NCI-H2081 treated with DMSO at 0.1 percent for 48 hours (cell line): ENCODE measurements around the gene CNGA1.
A peak's percentile ranks its signal among the peaks of the same experiment; 100 is the strongest.
"Not testable (repeated sequence)": the region's sequence is repeated elsewhere in the genome, so short reads cannot be mapped to it uniquely, and the experiment has no call there.

Experiments
- DNase-seq: peaks from one replicate; lab custom pipeline; 2025; lab: John Stamatoyannopoulos, UW

The CNGA1 gene

DNA sequence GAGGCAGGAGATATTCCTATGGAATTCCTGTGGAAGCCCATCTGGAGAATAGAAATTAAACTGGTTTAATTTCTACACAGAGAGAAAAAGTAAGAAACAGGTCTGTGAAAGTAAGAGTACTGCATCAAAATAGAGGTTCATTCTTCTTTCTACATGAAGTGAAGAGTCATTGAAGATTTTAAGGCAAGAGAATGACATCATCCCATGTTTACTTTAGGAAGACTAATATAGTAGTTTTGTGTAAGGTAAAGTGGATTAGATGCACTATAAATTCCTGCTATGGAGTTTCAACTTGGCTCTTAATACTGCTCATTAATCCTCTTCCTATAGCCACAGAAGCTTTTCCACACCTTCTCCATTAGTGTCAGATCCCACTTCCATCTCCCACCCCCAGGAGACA lies 47.6 kb downstream of the CNGA1 start:
- DNase-seq: no peak

DNA sequence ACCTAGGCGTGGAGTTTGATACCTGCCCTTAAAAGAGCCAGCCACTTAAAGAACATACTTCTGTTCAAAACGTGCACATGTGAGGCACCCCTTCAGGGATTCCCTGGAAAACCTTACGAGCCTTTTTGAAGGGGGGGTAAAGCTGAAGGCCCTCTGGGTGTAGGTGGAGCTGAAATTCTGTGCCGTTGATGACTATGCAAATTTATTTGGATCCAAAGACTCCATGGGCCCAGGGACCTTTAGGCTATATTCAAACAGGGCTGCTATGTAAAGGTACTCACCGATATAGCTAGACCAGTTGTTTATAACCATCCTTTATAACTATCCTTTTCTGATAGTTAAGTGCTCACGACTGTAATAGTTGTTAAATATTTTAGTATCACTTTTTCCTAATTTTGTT lies 61.8 kb downstream of the CNGA1 start:
- DNase-seq: no peak

GRCh38 chr4:47954245-47954644 lies 62.2 kb downstream of the CNGA1 start:
- DNase-seq: no peak

GRCh38 chr4:47945930-47946726 lies 70.4 kb downstream of the CNGA1 start:
- DNase-seq: no peak

DNA sequence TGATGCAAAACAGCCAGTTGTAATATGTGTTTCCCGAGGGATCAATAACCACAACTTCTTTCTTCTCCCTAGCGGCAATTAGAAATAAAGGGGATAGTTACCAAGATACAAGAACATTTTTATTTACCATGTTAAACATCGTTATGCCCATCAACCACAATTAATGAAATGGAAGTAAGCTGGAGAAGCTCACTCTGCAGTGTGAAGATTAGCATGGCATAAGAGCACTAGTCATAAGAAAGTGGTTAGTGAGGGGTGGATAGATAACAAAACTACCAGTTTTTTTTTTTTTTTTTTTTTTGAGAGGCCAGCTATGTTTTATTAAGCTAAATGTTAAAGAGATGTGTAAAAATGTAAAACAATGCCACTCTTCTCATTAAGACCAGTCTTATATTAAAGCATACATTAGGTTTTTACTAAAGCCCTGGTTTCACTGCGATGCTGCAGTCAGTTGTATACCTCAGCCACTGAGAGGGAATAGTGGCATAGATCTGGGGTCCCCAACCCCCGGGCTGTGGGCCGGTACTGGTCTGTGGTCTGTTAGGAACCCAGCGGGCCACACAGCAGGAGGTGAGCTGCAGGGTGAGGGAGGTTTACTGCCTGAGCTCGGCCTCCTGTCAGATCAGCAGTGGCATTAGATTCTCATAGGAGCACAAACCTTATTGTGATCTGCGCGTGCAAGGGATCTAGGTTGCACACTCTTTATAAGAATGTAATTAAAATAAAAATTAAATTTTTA lies 74.2 kb downstream of the CNGA1 start:
- DNase-seq: no peak

DNA sequence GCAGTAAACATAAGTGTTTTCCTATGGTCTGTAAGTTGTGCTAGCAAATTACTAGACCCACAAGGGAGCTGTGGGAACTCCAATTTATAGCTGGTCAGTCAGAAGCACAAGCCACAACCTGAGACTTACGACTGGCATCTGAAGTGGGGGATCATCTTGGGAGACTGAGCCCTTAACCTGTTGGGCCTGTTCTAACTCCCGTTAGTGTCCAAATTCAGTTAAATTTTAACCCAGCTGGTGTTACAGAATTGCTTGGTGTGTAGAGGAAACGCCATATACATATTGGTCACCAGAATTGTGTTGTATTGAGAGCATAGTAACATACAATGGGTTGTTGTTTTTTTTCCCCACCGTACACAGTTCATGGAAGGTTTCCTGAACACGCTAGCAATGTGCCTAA lies 77.0 kb downstream of the CNGA1 start:
- DNase-seq: no peak

DNA sequence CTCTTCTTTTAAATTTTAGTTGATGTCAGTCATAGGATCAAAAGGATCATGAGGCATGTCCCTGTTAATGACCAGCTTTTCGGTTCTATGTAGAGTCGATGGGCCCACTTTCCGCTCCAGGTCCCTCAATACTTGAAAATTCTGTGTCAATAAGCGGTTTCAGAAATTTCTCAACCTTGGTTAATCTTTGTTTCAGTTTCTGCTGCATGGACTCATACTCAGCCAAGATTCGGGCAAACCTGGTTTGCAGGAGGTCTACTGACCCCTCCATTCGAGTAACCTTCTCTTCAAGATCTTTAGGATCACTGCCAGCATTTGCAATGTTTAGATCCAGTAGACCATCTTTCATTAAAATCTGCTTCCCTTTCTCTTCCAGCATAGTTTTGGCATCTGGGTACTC lies 80.1 kb downstream of the CNGA1 start:
- no peak for DNase-seq

DNA sequence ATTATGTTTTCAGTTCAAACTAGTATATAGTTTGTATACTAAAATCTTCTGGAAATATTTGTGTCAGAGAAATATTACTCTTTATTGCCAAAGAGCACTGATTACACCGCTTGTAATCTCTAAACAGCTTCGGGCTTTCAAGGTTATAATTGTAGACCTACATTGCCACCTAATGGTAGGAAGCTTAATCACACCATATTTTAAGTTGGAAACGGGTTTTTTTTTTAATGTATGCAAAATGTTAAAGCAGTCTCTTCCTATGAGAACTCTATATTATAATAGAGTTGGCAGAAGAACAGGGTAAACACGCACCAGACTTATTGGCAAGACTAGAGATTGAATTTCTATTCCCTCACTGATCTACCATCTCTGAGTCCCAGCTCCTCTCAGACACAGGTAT lies 82.6 kb downstream of the CNGA1 start:
- peak; percentile 6 for DNase-seq

- no peak for DNase-seq
These were observed 85.3 kb downstream of the CNGA1 start for GRCh38 chr4:47930971-47931804.

DNA sequence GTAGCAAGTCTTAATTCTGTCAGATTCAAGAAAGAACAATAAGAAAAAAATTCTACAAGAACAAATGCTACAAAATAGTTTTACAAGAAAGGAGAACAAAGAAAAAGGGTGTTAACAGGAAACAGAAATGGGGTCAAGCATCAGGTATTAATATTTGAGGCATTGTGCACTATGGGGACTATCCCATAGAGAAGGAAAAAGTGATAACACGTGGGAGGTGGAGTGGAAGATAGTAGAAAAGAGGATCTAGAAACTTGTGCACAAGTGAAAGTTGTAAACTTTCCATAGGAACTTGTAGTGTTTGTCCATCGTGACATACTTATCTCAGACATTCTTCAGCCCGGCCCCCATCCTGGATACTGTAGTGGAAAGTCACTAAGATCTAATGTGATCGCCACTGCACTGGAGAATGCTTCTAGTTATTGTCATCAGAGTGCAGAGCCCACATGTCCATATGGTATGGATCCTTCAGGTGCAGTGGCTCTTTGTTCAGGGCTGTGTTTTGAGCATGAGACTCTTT lies 86.7 kb downstream of the CNGA1 start:
- DNase-seq: no peak

DNA sequence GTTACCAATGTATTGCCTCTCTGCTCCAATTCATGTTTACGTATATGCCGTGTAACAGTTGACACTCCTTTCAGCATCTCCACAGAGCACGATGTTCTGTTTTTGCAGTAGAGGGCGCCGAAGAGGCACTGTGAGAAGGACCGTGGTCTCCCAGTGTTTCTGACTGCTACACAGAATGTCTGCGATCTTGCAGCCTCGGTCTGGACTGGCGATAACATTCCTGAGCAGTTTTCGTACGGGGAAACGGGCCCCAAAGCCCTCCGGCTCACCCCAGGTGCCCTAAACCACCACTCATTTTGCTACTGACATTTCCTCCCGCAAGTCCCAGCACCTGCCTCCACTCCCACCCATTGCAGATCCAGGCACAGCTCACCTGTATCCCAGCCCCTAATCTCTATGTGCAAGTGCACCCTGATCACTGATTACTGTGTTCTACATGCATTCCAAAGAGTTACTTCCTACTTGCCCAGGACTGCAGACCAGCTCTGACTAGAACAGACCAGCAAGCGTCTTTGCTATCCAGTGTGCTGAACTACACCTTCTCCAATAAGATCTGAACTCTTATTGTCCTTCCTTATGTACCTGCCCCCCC lies 89.7 kb downstream of the CNGA1 start:
- peak; percentile 28 for DNase-seq

DNA sequence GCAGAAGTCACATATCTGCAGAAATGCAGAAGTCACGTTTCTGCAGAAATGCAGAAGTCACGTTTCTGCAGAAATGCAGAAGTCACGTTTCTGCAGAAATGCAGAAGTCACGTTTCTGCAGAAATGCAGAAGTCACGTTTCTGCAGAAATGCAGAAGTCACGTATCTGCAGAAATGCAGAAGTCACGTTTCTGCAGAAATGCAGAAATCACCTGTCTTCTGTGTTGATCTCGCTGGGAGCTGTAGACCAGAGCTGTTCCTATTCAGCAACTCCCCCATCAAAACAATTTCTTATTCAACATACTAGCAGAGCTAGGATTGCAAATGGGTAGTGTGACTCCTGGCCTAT lies 93.2 kb downstream of the CNGA1 start:
- DNase-seq: not testable (repeated sequence)

- not testable (repeated sequence) for DNase-seq
These were observed 93.8 kb downstream of the CNGA1 start for GRCh38 chr4:47922436-47923260.

DNA sequence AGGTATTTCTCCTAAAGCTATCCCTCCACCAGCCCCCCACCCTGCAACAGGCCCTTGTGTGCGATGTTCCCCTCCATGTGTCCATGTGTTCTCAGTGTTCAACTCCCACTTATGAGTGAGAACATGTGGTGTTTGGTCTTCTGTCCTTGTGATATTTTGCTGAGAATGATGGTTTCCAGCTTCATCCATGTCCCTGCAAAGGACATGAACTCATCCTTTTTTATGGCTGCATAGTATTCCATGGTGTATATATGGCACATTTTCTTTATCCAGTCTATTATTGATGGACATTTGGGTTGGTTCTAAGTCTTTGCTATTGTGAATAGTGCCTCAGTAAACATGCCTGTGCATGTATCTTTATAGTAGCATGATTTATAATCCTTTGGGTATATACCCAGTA lies 99.3 kb downstream of the CNGA1 start:
- not testable (repeated sequence) for DNase-seq

DNA sequence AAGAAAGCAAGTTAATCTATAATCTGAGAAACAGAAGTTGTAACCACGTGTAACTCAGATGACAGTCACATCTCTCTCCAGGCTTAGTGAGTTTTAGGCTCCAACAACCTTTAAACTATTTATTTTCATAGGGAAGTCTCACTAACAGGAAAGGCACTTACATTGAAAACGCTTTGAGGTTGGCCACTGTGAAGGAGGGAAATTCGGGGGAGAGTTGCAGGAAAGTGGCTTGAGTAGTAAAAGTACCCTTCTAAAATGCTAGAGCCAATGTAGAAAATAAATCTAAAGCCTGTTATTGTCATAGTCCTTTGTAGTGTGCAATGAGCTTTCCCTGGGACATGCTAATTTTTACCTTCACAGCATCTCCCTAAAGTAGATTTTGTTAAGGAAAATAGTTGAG lies 101.1 kb downstream of the CNGA1 start:
- no peak for DNase-seq

- no peak for DNase-seq
These were observed 101.6 kb downstream of the CNGA1 start for GRCh38 chr4:47914926-47915237.

GRCh38 chr4:47914220-47914925 lies 102.1 kb downstream of the CNGA1 start, which contains the start of gene NFXL1:
Gene NFXL1, minus strand, starts transcription at chr4:47914583. Its CDS starts 380 bp downstream, at chr4:47914203.
- DNase-seq: peak; percentile 87

- DNase-seq: no peak
These were observed 102.6 kb downstream of the CNGA1 start for GRCh38 chr4:47913861-47914219.

GRCh38 chr4:47913330-47913729 lies 103.2 kb downstream of the CNGA1 start:
- no peak for DNase-seq

DNA sequence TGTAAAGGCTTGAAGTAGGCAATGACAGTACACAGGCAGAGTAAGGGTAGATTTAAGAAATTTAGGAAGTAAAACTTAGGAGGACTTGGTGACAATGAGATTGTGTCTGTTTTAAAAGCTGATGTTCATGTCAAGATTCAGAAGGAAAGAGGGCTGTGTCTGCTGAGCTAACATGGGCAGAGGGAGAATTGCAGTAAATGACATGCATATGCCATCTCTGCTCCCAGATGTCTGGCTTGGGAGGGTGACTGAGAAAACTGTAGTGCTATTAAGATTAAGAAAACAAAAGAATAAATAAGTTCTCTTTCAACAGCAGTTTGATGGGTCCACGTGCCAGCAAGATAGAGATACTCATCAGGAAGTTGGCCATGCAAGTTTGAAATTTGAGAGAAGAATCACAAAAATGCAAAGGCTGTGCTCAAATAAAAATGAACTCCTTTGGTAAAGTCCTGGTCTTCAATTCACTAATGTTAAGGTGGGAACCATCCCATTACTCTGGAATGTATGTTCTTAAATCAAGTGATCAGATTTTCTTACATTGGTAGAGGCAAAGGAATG lies 109.3 kb downstream of the CNGA1 start:
- no peak for DNase-seq
